ENCODE results near the gene TBRG1.
"Not testable (repeated sequence)": the region's sequence is repeated elsewhere in the genome, so short reads cannot be mapped to it uniquely, and the experiment has no call there.

The TBRG1 gene, protein sequence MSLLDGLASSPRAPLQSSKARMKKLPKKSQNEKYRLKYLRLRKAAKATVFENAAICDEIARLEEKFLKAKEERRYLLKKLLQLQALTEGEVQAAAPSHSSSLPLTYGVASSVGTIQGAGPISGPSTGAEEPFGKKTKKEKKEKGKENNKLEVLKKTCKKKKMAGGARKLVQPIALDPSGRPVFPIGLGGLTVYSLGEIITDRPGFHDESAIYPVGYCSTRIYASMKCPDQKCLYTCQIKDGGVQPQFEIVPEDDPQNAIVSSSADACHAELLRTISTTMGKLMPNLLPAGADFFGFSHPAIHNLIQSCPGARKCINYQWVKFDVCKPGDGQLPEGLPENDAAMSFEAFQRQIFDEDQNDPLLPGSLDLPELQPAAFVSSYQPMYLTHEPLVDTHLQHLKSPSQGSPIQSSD

DNA sequence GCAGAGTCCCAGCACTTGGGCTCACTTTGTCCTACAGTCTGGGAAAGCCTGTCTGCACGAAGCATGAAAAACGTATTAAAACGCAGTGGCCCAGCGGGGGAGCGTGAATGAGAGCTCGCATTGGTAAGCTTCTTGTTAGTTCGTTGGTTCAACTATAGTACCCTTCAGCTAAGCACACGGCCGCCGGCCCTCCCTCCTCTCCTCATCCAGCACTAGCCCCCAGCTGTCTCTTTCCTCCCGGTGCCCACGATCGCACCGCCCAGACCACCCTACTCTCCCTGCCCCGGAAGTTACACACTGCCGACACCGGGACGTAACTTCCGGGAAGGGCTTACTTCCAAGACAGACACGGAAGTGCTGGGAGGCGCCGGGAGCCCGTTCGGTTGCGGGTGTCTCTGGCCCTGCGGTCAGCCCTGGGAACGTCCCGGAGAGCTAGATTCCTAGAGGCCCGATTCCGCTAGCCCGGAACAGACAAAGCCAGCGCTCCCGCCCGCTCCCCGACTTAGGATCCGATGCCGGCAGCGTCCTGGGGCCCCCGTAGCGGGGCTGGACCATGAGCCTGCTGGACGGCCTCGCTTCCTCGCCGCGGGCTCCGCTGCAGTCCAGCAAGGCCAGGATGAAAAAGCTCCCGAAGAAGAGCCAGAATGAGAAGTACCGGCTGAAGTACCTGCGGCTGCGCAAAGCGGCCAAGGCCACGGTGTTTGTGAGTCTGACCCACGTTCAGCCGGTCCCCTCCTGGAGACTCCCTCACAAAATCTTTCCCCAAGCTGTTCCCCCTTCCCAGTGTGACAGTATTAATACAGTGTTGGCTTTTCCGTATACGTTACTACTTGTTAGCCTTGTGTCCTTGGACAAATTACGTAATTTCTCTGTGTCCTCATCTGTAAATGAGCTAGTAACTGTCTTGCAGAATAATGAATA is at the start of gene TBRG1:
Gene TBRG1, plus strand, starts transcription at position 334 of the 921 bp plus-strand sequence. Its CDS starts 220 bp downstream, at position 554.
- DNase-seq (ENCODE audit: low spot score), result peak; percentile 94

DNA sequence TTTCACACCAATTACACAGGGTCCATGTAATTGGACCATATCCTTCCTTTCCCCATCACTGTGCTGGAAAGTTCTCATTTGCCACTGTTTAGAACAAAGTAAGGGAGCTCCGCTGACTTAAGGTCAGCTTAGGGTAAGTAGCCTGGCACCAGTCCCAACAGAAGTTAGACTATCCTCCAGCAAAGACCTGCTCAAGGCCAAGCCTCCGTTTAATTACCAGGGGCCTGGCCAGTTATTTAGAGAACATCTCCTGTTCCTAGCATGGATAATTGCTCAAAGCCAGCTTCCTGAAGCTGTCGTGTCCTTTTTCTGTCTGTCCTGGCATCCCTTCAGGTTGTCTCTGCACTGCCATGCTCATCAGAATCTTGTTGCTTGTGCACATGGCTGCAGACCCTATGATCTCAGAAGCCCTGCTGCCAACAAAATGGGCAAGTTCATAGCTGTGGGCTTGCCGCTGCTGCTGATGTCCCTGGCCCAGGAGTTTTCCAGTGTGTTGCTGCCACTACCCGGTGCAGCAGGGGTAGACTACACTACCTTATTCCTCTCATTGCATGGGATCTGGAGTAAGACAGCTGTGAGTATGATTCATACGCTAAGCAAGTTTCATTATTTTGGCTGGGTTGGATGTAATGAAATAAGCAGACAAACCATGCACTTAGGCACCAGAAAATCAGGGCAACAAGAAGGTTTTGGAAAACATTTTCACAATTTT is 44.8 kb upstream of the TBRG1 start:
- no peak for DNase-seq (ENCODE audit: low spot score)

DNA sequence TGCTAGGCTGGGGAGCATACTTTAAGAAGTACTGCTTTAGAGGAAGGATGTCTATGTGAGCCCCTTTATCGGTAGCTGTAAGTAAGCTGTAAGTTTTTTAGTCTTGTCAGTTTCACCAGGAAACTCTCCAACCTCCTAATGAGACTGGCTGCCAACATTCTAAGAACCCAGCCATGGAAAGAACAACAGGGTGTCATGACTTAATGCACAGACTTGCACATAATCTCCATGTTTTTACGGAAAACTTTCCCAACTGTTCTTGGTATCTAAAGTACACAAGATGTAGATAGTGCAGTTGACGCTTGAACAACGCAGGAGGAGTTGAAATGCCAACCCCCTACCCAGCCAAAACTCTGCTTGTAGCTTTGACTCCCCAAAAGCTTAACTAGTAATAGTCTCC is 43.9 kb upstream of the TBRG1 start:
- DNase-seq (ENCODE audit: low spot score), result no peak

DNA sequence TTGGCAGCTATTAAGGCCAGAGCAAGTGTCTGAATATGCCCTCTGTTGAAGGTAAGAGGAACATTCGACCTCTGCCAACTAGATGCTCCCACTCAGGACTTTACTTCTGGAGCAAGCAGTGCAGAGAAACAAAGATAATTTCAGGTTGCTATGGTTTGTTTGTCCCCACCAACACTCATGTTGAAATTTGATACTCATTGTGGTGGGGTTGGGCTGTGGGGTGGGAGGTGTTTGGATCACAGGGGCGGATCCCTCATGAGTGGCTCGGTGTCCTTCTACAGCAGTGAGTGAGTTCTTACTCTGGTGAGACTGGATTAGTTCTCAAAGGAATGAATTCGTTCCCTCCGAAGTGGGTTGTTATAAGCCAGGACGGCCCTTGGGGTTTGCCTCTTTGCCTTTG is 40.8 kb upstream of the TBRG1 start:
- DNase-seq (ENCODE audit: low spot score), result no peak

DNA sequence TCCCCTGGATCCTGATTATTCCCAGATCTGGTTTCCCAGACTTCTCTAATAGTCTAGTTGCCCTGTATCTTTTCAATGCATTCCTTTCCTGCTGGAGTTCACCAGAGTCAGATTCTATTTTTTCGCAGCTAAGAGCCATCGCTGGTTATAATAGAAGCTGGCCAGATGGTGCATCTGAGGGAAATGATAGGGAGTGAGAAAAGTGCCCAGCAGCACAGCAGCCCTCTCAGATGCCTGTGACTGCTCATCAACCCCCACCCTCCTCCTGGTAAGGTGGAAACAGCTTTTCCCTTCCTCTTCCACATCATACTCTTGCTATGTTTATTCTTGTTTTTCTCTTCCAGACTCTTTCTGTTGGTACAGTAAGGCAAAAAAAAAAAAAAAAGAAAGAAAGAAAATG is 40.1 kb upstream of the TBRG1 start:
- DNase-seq (ENCODE audit: low spot score), result no peak

DNA sequence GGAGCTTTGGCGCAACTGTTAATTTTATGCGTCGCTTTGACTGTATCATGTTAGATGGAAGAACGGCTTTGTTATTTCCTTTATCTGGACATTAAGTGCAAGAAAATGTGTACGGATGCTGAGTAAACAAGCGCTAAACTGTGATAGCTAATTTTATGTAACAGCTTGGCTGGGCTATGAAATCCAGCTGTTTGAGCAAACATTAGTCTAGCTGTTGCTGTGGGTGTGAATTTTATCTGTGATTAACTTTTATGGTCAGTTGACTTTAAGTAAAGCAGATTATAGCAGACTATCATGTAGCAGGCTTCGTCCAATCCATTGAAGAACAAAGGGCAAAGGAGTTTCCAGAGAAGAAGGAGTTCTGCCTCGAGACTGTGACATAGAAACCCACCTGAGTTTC is 38.9 kb upstream of the TBRG1 start:
- DNase-seq (ENCODE audit: low spot score), result no peak

DNA sequence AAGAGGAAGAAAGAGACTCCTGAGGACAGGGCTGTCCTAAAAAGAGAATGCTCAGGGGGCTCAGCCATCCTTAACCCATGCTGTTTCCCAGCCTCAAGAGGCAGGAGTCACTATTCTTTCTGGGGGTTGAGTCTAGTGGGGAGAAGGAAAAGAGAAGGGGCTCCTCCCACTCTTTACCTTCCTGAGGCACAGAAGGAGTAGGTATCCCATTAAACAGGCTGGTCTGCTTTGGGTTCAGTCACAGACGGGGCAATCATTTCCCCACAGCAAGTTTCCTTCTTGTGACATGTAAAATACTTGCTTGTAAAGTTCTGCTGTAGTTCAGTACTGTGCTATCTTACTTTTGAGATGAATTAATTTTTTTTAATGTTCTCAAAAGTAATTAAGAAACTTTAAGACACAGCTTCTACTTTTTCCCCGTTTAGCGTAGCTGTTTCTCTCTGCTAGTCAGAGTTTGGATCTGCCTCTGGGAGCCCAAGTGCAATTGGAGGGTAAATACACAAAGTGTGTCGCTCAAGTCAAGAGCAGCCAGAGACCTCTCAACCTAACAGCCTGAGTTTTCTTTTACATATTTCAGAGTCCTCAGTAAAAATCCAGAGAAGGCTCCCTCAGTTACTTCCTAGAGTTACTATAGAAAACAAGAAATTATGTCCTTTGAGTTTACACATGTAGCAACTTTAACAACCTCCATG is 37.8 kb upstream of the TBRG1 start:
- DNase-seq (ENCODE audit: low spot score), result no peak

DNA sequence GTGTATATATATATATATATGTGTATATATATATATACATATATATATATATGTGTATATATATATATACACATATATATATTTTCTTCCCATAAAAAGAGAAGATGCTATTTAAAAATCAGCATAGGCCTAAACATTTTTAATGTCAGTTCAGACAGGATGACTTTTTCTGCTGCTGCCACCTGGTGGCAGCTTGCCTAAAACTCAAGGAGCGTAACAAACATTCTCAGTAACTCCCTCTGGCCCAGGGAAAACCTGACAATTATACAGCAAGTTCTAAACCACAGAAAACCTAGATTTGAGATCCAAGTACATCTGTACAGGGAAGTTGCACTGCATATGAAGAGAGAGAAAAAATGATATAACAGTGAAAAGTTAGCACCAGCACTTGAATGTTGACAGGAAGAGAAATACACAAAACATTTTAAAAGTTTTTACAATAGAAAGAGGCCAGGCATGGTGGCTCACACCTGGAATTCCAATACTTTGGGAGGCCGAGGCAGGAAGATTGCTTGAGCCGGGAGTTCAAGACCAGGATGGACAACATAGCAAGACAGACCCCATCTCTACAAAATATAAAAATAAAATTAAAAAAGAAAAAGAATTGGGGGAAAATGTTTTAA is 36.3 kb upstream of the TBRG1 start:
- DNase-seq (ENCODE audit: low spot score), result no peak

DNA sequence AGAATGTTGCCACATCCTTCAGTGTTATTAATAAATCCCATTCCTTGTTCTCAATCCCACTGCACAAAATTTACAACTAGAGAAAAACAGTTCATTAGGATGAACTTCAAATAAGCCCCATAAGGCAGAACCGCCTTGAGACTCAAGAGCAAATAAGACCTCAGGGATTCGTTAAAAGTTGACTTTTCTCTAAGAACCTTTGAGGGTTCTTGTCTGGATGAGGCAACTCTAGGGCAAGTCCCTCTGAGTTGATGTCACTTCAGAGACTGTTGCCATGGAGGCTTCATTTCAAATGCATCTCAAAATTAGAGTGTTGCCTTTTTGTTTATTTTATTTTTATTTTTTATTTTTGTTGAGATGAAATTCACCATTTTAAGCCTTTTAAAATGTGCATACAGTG is 31.2 kb upstream of the TBRG1 start:
- no peak for DNase-seq (ENCODE audit: low spot score)

DNA sequence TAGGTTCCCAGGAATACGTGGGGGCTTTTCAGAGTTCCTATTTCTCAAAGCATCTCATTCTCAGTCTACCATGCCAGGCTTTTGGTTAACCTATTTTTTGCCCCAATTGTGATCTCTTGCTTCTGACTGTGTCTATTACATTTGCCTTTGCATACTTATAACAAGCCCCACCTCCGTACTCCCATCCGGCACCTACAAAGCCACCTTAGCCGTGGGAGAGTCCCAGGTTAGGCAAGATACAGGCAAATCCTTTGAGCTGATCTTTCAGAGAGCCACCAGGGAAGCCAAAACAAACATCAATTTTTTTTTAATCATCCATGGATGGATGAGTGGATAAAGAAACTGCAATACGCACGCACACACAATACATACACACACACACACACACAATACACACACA is 30.0 kb upstream of the TBRG1 start:
- DNase-seq (ENCODE audit: low spot score), result no peak

DNA sequence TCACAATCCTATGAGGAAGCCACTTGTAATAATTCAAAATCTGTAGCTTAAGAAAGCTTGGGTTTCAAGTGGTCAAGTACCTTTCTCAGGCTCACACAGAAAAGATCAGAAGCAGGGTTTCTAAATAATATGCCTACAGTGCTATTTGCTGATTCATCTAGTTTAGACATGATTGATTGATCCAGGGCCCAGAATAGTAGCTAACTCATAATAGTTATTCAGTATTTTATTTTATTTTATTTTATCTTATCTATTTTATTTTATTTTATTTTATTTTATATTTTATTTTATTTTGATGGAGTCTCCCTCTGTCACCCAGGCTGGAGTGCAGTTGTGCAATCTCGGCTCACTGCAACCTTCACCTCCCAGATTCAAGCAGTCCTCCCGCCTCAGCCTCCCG is 27.4 kb upstream of the TBRG1 start:
- DNase-seq (ENCODE audit: low spot score), result no peak

DNA sequence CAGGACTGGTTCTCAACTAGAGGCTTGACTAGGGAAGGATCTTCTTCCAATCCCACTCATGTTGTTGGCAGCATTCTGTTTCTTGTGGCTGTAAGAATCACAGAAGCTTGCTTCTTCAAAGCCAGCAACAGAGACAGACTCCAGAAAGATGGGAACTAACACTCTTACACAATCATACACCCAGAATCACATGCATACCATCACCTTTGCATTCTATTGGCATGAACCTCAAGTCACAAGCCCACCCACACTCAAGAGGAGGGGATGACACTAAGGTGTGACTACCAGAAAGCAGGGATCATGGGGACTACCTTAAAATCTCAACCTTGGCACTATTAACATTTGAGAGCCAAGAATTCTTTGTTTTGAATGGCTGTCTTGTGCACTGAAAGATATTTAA is 25.0 kb upstream of the TBRG1 start:
- DNase-seq (ENCODE audit: low spot score), result no peak

DNA sequence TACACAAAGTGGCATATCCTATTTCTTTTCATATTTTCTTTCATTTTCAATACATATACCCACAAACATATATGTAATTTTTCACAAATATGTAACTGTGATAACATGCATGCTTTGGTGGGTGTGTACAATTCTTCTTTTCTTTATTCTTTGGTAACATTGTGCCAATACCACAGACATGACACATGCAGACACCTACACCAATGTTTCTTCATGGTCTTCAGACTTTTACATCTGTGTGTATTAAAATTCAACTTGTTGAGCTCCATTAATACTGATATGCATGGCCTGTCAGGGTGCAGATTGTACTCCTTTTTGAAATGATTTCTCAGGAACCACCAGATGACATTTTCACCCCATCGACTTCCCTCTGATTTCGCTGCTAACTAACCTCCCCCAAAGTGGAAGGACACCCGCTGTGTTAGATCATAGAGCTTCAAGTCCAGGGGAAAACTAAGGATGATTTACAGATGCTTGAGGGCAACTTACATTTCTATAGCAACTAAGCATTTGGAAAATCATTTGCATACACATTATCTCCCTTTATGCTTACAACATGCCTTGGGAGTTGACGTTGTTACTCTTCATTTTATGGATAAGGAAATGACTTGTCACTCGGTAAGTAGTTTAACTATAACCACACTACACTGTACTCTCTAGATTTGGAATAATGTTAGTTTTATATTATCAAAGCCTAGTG is 21.9 kb upstream of the TBRG1 start:
- DNase-seq (ENCODE audit: low spot score), result no peak

DNA sequence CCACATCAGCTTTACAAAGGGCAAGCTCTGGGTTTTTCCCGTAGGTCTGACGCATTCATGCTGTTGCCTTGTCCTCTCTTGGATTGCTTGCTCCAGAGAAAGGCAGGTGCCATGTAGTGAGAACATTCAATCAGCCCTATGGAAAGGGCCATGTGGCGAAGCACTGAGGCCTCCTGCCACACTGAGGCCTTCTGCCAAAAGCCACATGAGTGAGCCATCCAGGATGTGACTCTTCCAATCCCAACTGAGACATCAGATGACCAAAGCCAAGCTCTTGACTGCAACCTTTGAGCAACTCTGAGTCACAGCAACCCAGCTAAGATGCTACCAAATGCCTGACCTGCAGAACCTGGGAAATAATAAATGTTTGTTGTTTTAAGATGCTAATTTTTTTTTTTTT is 20.5 kb upstream of the TBRG1 start:
- DNase-seq (ENCODE audit: low spot score), result no peak

DNA sequence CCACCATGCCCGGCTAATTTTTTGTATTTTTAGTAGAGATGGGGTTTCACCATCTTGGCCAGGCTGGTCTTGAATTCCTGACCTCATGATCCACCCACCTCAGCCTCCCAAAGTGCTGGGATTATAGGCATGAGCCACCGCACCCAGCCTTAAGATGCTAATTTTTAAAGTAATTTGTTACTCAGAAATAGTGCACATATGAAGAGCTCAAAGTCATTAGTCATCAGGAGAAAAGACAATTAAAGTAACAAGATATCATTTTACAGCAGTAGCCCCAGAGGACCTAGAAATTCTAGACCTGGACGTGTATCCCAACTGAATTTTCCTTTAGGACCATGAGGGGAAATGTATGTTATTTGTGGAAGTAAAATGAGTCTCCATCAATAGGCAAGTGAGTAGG is 19.9 kb upstream of the TBRG1 start:
- DNase-seq (ENCODE audit: low spot score), result not testable (repeated sequence)

DNA sequence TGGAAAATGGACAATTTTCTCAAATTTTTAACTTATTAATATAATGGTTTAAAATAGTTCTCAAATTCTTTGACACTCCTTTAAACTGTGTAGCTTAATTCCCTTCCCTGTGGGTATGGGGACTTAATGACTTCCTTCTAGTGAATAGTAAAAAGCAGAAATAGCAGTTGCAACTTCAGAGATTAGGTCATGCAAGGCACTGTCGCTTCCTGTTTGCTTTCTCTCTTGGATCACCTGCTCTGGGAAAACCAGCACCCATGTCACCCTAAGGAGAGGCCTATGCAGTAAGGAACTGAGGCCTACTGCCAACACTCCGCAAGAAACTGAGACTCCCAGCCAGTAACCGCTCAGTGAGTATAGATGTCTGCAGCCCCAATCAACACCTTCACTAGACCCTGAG is 16.9 kb upstream of the TBRG1 start:
- DNase-seq (ENCODE audit: low spot score), result no peak

DNA sequence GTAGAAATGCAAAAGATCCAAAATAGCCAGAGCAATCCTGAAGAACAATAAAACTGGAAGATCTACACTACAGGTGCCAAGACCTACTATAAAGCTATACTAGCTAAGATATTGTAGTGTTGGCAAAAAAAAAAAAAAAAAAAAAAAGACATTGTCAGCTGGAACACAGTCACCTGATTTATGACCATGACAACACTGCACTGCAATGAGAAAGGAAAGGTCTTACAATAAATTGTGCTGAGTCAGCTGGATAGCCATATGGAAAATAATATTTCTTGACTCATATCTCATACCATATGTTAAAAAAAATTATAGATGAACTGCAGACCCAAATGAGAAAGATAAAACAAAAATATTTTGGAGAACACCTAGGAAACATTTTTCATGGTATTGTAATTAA is 14.5 kb upstream of the TBRG1 start:
- DNase-seq (ENCODE audit: low spot score), result no peak

DNA sequence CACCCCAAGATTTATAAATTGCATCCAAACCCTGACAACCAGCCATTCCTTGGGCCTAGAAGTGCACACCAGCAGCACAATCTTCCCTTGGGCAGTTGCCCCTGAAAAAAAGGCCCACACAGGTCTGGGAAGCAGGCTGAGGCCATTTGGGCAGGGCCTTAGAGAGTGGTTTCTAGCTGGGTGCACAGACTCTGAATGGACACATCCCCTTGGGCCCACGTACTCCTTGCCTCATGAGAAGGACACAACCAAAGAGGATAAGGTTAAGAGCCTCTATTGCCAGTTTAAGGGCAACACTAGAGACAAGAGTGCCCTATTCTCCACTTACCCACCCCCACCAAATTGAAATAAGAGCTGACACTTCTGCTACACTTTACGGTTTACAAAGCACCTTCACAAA is 12.4 kb upstream of the TBRG1 start:
- DNase-seq (ENCODE audit: low spot score), result no peak

DNA sequence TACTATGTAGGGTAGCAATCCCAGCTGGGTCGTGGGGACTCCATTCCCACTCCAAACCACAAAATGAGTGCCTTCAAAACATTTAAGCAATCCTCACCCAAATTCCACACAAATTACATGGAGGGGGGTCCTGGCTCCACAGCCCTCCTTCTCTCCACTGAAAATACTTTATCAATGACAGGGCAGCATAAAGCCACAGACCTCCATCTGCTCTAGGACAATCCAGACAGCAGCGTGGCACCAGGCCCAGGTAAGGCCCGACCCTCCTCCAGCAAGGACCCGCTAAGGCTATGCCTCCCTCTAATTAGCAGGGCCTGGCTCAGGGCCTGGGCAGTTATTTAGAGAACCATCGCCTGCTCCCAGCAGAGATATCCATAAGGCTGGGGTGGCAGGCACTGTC is 11.6 kb upstream of the TBRG1 start, which contains the start of gene PANX3:
Gene PANX3, plus strand, starts transcription at position 365 of the 400 bp plus-strand sequence. CDS start 129 bp downstream, outside the sequence.
- no peak for DNase-seq (ENCODE audit: low spot score)

DNA sequence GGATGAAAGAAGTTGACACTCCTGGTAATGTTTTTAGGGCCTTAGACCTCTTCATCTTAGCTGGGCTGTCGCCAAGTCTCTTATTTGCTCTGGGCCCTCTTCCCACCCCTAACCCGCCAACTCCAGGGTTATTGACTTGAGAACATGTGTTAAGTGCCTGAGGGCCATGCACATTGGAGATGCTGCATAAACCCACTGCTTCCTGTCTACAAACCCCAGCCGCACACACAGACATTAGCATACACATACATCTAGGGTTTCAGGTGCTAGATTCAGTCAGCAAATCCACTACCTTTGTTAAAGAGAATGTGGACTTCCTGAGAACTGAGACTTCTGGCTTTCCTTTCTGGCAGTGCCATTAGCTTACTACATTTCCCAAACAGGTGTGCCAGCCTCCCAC is 10.6 kb upstream of the TBRG1 start:
- no peak for DNase-seq (ENCODE audit: low spot score)

Data from left forelimb (tissue), 1 donor.